Measurements from ENCODE around the gene PRKN. TPM values are rescaled to one million over a fixed set of nuclear protein-coding genes. Genes with fewer than 3 reads are reported as not detected.

PRKN gene
- total RNA-seq, 1 donor from 2014 or later, result 5.7 TPM

DNA sequence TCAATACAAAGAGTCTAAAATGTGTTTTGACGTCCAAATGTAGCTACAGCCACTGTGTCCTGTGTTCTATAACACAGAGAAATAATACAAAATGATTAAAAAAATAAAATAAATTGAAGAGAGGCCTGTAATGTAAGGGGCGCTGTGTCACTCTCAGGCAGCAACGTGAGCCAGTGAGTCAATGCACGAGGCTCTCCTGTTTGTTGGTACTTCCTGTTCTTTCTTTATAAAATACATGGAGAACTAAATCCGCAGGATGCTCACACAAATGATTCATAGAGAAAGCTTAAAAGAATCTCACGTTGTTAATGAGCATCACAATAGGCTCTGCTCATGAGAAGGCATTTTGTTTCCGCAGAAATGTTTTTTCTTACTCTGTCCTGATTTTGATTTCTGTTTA, 818.7 kb downstream of the PRKN start:
- Mint-ChIP-seq H3K4me1 (ENCODE audit: low read depth) (peaks cover 2% of the 10 kb centered on the region), H3K4me3 (ENCODE audit: unreplicated experiment) (no peak overlapping the region), H3K27ac (ENCODE audit: unreplicated experiment) (no peak overlapping the region), H3K9me3 (ENCODE audit: low read depth) (no peaks in the 10 kb centered on the region), H3K27me3 (ENCODE audit: low read depth) (no peaks in the 10 kb centered on the region), H3K36me3 (ENCODE audit: low read depth) (no peaks in the 10 kb centered on the region)
- TF ChIP-seq, protein P1, sequence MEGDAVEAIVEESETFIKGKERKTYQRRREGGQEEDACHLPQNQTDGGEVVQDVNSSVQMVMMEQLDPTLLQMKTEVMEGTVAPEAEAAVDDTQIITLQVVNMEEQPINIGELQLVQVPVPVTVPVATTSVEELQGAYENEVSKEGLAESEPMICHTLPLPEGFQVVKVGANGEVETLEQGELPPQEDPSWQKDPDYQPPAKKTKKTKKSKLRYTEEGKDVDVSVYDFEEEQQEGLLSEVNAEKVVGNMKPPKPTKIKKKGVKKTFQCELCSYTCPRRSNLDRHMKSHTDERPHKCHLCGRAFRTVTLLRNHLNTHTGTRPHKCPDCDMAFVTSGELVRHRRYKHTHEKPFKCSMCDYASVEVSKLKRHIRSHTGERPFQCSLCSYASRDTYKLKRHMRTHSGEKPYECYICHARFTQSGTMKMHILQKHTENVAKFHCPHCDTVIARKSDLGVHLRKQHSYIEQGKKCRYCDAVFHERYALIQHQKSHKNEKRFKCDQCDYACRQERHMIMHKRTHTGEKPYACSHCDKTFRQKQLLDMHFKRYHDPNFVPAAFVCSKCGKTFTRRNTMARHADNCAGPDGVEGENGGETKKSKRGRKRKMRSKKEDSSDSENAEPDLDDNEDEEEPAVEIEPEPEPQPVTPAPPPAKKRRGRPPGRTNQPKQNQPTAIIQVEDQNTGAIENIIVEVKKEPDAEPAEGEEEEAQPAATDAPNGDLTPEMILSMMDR (IDR thresholded peaks at IDR 0.05), result no peak
- no peak for DNase-seq (ENCODE audit: low spot score)

DNA sequence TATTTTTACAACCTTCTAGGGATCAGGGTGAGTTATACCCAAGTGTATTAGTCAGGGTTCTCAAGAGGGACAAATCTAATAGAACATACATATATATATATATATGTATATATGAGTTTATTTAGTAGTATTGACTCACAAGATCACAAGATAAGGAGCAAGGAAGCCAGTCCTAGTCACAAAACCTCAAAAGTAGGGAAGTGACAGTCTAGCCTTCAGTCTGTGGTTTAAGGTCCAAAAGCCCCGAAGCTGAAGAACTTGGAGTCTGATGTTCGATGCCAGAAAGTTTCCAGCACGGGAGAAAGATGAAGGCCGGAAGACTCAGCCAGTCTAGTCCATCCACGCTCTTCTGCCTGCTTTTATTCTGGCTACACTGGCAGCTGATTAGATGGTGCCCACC, 821.0 kb downstream of the PRKN start:
- H3K27me3 Mint-ChIP-seq (ENCODE audit: low read depth), result no peaks in the 10 kb centered on the region
- H3K27ac Mint-ChIP-seq (ENCODE audit: unreplicated experiment), result no peak overlapping the region

DNA sequence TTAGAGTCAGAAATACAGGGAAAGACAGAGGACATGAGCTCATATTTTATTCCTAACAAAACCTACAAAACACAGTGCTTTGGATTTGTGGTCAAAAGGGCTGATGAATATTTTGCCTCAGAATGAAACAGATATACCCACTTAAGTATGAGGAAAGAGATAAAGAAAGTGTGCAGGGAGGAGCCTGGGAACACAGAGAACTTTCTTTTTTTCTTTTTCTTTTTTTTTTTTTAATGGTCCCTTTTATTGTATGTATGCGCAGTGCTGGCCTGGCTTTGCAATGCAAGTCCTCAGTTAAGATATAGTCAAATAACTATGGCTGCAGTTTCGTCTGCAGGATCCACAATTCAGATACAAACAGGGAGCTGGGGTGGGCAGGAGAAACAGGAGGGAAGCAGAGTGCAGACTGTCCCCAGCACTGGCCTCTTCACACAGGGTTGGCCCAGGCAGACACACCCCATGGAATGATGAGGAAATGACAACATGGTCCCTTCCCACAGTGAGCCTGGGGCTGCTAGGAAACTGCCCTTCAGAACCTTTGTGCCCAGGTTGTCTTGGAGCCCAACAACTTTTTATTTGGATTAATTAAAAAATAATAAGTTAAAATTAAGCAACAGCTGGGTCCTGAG, 823.9 kb downstream of the PRKN start:
- TF ChIP-seq, protein P1 (IDR thresholded peaks at IDR 0.05), result no peak
- Mint-ChIP-seq H3K9me3 (ENCODE audit: low read depth) (peaks cover 4% of the 10 kb centered on the region), H3K4me1 (ENCODE audit: low read depth) (peaks cover 2% of the 10 kb centered on the region), H3K27ac (ENCODE audit: unreplicated experiment) (no peak overlapping the region), H3K4me3 (ENCODE audit: unreplicated experiment) (no peak overlapping the region), H3K27me3 (ENCODE audit: low read depth) (no peaks in the 10 kb centered on the region), H3K36me3 (ENCODE audit: low read depth) (no peaks in the 10 kb centered on the region)
- DNase-seq (ENCODE audit: low spot score), result no peak

More for the DNA sequence above, 821.0 kb downstream of the PRKN start:
- Mint-ChIP-seq H3K4me3 (ENCODE audit: unreplicated experiment) (no peak overlapping the region), H3K36me3 (ENCODE audit: low read depth) (no peaks in the 10 kb centered on the region), H3K9me3 (ENCODE audit: low read depth) (peaks cover 4% of the 10 kb centered on the region), H3K4me1 (ENCODE audit: low read depth) (peaks cover 2% of the 10 kb centered on the region)
- TF ChIP-seq, protein P1 (IDR thresholded peaks at IDR 0.05), result no peak
- no peak for DNase-seq (ENCODE audit: low spot score)

DNA sequence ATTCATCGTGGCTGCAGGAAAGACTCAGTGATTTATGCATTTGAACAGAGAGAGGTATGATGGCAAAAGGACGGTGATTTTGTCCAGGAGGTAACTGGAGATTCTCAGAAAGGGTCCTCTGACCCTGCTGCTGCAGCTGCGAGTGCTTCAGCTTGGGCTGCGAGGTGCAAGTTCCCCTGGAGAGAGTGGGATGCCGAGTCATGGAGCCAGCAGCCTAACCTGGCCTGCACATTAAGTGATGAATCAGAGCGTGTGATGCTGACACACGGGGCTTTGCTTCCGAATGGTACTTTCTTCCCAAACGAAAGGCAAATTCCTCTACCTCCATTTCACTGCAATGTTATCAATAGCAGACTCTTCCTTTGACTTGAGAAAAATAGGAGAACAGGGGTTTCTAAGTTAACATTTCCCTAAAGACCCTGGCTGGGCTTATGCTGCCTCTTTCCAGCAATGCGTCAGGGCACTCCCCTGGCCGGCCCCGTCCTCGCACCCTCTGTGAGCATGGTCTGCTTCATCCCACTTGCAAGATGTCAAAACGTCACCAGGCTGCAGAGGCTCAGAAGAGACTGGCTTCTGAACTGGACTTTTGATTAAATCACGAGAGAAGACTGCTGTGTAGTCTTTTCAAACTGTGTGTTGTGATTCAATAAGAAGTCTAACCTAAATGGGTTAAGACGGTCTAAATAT, 825.7 kb downstream of the PRKN start:
- Mint-ChIP-seq H3K4me3 (ENCODE audit: unreplicated experiment) (no peak overlapping the region), H3K27me3 (ENCODE audit: low read depth) (no peaks in the 10 kb centered on the region), H3K36me3 (ENCODE audit: low read depth) (no peaks in the 10 kb centered on the region), H3K4me1 (ENCODE audit: low read depth) (peaks cover 2% of the 10 kb centered on the region), H3K27ac (ENCODE audit: unreplicated experiment) (no peak overlapping the region), H3K9me3 (ENCODE audit: low read depth) (peaks cover 4% of the 10 kb centered on the region)
- TF ChIP-seq, protein P1 (IDR thresholded peaks at IDR 0.05), result no peak
- DNase-seq (ENCODE audit: low spot score), result no peak

DNA sequence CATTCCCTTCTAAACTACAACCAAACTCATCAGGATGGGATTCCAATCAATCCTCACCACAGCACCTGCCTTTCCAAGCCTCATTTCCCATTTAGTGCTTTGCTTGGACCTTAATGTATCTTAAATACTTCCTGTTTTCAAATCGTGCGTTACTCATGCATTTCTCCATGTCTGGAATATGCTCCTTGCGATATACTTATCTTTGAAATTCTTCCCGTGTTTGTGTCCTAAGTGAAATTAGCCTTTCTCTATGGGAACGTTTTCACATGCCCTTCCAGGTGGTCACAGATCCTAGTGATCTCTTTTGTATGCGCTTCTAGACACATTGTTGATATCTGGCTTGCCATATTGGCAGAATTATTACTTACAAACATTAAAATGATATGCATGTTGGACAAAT, 833.1 kb downstream of the PRKN start:
- DNase-seq (ENCODE audit: low spot score), result no peak
- Mint-ChIP-seq H3K9me3 (ENCODE audit: low read depth) (no peaks in the 10 kb centered on the region), H3K4me3 (ENCODE audit: unreplicated experiment) (no peak overlapping the region), H3K27ac (ENCODE audit: unreplicated experiment) (no peak overlapping the region), H3K36me3 (ENCODE audit: low read depth) (no peaks in the 10 kb centered on the region), H3K27me3 (ENCODE audit: low read depth) (no peaks in the 10 kb centered on the region), H3K4me1 (ENCODE audit: low read depth) (peaks cover 18% of the 10 kb centered on the region)
- TF ChIP-seq, protein P1 (IDR thresholded peaks at IDR 0.05), result no peak
